Adrenal gland (tissue), 5 donors: ENCODE measurements around the gene IL1R2.

Experiments used
- CTCF ChIP-seq, 6 experiments: fragments of 450-650 bp in 4 of 6; fragments of 200-600 bp in 2 of 6; sonication (generic) in 1 of 6; IDR thresholded peaks; 1 replicate in 5 of 6; 2 replicates in 1 of 6; pipeline versions ENCODE4 v1.5.1 to v1.8.0; 2016 to 2021; ENCODE audit warnings: antibody characterized with exemption in 6 of 6, mild to moderate bottlenecking in 2 of 6, moderate library complexity in 1 of 6
- POLR2A ChIP-seq, 2 donors: fragments of 450-650 bp; IDR thresholded peaks; one replicate each; pipeline ENCODE4 v1.6.1; 2017; ENCODE audit warnings: antibody characterized with exemption in 2 of 2, mild to moderate bottlenecking in 2 of 2, moderate library complexity in 1 of 2
- donor health status: DM: no; HTN: no; CAD: no.

- TF ChIP-seq CTCF (IDR thresholded peaks at IDR 0.05) (no peak), POLR2A (IDR thresholded peaks at IDR 0.05) (no peak)
Measured at GRCh38 chr2:102032368-102033030, 40.7 kb downstream of the IL1R2 start.
